Erythroblast (primary cell): ENCODE data around the gene CERS6.

Experiments used
- GATA1 ChIP-seq: IDR thresholded peaks from 2 replicates; pipeline ENCODE4 v1.6.1; 2011; ENCODE audit warnings: low read depth, mild to moderate bottlenecking, control low read depth, low read length, moderate library complexity
- POLR2A ChIP-seq: IDR thresholded peaks from 2 replicates; pipeline ENCODE4 v1.6.1; 2011; ENCODE audit warnings: mild to moderate bottlenecking, low read length

GRCh38 chr2:168514692-168515091 lies 58.6 kb downstream of the CERS6 start:
- TF ChIP-seq POLR2A: no peak
- TF ChIP-seq GATA1: no peak
